A549 treated with DMSO at 1 μM for 4 hours (cell line): ENCODE measurements around the gene CHML. TPM values are rescaled to one million over a fixed set of nuclear protein-coding genes. Genes with fewer than 3 reads are reported as not detected.

Source experiments
- total RNA-seq: library from RNA; stranded (reverse); fragments of 200-300 nt; extraction: Qiagen RNA extraction; gene quantifications from 5 replicates; pipeline ENCODE4 v1.2.3, GENCODE V29; 2022; ENCODE audit warnings: low read depth

CHML gene
- 7.4 to 11.1 TPM (median 10.5 TPM) in 5 replicates for total RNA-seq

GRCh38 chr1:241640149-241640866 lies at the start of gene CHML, which contains the start of gene OPN3:
TSS of gene CHML (minus strand) at chr1:241640369. CDS start at chr1:241635766, 4,603 bp downstream.
TSS of gene OPN3 (minus strand) at chr1:241640369. CDS start at chr1:241640254, 115 bp downstream.

GRCh38 chr1:241652012-241652411 lies 11.8 kb upstream of the CHML start, which contains the start of gene WDR64:
TSS of gene WDR64 (plus strand) at chr1:241652281. CDS start at chr1:241652485, 204 bp downstream.

Other genes starting within 250 kb of the CHML start
- gene FH, start 120.6 kb downstream of the CHML start, total RNA-seq: 87.3 to 99.1 TPM (median 91.5 TPM) in 5 replicates
- gene KMO, start 108.0 kb downstream of the CHML start, total RNA-seq: 1.0 to 2.5 TPM (median 1.9 TPM) in 5 replicates
- gene OPN3, start within 50 bp of the CHML start, total RNA-seq: 50.7 to 65.8 TPM (median 54.5 TPM) in 5 replicates
- not detected in 5 replicates for gene WDR64, start 11.9 kb upstream of the CHML start, total RNA-seq
- gene EXO1, start 207.8 kb upstream of the CHML start, total RNA-seq: 23.9 to 35.9 TPM (median 31.0 TPM) in 5 replicates